Retina (tissue), 1 donor: ENCODE data around the gene RHD.
"Not testable (repeated sequence)": the region's sequence is repeated elsewhere in the genome, so short reads cannot be mapped to it uniquely, and the experiment has no call there.

Source experiments
- DNase-seq: peaks from one replicate; pipeline ENCODE4 v3.0.0-alpha.2; 2016

RHD gene

DNA sequence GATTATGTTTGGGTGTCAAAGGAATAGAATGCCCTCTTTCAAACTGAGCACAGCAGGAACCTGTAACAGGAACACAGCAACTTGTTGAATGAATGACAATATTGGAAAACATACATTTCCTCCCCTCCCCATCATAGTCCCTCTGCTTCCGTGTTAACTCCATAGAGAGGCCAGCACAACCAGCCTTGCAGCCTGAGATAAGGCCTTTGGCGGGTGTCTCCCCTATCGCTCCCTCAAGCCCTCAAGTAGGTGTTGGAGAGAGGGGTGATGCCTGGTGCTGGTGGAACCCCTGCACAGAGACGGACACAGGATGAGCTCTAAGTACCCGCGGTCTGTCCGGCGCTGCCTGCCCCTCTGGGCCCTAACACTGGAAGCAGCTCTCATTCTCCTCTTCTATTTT is at the start of gene RHD:
Gene RHD (plus strand): TSS at position 272 of the 400 bp plus-strand sequence. CDS start 39 bp downstream, at position 311.
- DNase-seq: not testable (repeated sequence)

DNA sequence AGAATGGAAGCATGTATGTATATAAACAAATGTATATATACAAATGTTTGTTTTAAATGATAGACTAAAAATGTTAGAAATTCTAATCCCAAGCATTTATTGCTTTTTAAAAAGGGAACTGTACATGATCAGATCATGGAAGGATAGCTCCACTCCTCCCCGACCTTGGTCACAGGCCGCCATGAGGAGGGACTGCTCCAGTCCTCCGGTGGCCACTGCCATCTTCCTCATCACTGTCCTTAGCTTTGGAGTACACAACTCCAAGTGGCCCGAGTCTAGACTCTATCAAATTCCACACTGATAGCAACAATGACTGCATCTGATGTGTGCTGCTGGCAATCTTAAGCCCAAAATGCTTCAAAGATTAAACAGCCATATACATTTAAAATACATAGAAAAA is 49.7 kb upstream of the RHD start:
- no peak for DNase-seq

DNA sequence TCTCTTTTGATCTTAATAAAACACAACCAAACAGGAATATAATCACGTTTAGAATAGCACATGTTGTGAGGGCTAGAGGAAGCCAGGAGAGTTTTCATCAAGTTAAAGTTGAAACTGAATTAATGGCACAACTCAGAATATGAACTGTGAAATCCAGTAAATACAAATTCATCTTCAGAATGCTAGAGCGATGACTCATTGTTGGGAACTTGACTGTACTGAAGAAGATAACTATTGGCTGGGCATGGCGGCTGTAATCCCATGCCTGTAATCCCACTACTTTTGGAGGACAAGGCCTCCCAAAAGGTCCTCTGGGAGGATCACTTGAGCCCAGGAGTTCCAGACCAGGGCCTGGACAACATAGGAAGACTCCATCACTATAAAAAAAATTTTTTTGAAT is 48.8 kb upstream of the RHD start:
- DNase-seq: no peak

DNA sequence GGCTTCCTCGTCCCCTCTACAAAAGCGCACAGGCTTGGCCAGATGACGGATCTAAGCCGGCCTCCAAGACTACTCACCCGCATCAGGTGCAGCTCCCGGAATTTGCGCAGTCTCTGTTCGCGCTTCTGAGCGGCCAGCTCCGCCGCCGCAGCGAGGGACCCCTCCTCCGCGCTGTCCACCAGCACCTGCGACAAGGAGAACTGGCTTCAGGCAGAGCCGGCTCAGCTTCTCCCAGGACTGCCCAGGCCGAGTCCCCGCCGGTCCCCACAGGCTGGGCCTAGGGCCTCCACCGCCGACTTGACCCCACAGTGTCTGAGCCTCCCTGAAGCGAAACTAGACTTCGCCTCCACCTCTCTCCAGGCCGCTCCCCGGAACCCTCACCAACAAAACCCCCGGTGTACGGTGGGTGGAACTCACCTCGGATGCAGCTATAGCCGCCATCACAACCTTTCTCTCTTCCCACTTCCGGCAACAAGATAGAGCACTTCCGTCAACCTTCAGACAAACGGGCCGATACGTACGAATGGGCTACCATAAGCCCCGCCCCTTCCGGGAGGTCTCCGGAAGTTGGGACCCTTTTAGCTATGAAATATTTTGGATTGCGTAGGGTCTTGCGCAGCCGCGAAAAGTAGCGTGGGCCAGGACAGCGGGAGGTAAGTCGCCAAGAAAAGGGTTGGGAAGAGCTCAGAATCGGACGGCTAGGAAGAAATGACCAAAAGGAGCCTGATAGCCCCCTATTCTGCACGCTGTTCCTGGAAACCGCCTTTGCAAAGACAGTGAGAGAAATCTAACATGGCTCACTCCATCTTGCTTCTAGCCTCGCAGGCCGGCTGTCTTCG is 40.1 kb upstream of the RHD start, which contains the start of gene SYF2:
Gene SYF2 (minus strand): TSS at position 476 of the 839 bp plus-strand sequence. CDS start 35 bp downstream, at position 441.
- DNase-seq: peak; percentile 95

DNA sequence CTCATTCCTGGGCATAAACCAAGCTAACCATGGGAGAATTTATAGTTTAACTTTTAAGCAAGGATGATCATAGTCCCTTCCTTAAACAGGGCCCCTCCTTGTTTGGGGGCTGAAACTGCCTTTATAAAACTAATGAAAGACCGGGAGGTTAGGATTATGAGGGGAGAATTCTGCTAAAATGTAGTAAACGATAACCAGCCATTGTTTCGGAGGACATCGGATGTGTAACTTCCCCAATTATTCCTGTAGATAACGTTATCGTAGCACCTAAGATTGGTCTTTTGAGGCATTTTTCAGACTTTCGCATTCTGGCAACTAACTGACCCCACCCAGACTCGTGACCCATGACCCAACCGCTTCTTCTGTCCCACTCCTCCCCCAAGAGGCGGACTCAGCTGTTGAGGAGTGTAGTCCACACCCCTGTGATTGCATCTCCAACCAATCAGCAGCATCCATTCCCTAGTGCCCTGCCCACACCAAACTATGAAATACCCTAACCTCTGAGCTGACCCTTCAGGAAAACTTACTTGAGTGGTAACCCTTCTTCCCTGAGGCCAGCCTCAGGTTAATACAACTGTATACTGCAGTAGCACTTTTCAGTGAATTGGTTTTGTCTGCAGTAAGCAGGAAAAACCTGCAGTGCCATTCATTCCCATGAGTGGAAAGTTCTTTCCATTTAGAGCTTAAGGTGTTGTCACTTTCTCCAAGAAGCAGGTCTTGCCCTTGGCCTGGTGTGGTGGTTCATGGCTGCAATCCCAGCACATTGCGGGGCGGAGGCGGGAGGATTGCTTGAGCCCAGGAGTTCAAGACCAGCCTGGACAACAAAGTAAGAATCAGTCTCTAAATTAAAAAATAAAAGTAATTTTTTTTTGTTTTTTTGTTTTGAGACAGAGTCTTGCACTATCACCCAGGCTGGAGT is 39.2 kb upstream of the RHD start:
- no peak for DNase-seq

DNA sequence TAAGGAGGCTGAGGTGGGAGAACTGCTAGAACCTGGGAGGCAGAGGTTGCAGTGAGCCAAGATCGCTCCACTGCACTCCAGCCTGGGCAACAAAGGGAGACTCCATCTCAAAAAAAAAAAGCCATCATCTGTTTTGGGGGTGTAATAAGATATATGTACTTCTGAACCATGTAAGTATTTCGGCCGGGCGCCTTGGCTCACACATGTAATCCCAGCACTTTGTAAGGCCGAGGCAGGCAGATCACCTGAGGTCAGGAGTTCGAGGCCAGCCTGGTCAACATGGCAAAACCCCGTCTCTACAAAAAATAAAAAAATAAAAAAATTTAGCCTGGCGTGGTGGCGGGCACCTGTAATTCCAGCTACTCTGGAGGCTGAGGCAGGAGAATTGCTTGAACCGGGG is 36.9 kb upstream of the RHD start:
- not testable (repeated sequence) for DNase-seq

DNA sequence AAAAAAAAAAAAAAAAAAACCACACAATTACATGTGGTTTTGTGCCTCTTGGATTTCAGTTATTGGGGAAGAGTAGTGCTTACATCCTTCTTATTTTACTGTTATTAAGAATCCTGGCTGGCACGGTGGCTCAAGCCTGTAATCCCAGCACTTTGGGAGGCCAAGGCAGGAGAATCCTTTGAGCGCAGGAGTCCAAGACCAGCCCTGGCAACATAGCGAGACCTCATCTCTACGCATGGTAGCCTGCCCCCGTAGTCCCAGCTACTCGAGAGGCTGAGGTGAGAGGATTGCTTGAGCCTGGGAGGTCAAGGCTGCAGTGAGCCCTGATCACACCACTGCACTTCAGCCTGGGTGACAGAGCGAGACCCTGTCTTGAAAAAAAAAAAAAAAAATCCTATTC is 36.0 kb upstream of the RHD start:
- not testable (repeated sequence) for DNase-seq

DNA sequence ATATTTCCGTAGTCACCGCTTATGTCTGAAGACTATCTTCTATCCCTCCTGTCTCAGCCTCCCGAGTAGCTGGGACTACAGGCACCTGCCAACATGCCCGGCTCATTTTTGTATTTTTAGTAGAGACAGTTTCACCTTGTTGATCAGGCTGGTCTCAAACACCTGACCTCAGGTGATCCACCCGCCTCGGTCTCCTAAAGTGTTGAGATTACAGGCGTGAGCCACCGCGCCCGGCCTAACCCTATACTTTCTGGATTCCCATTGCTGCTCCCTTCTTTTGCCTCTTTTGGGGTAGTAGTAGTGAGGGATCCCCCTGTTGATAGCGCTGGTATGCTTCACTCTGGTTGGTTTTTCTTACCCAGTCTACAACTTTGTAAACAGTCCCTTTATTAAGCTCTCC is 34.3 kb upstream of the RHD start:
- DNase-seq: no peak

DNA sequence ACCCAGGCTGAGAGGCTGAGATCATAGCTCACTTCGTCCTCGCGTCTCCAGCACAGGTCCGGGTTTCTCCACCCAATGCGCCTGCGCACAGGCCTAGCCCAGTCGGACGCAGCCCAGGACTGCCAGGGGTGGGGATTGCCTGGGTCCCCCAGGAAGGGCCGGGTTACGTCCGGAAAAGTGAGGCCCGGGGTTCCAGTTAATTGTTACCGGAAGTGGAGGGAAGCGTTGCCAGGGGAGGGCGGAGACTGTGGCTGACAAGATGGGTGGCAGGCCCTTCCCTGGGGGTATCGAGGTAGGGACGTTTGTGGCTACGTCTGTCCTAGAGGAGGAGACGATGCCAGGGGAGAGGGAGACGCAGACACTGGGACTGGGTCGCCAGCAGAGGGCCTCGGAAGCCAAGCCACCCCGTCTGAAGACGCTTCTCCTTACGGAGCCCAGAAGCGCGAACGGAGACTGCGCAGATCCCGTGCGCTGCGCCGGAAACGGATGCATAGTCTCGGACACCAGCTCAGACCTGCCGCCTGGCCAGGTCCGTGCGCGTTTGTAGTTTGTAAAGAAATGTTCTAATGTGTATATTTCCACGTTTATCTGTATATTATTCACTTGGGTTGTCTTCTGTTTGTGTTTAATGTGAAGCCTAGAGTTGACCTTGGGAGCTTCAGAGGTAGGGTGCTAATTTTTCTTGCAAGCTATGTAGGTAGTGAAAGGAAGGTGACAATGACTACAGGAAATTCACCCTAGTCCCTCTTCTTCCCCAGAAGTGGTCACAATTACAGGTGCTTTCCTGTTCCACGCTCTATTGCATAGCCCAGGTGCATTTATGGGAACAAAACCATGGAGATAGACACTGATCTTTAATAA is 32.4 kb upstream of the RHD start:
- DNase-seq: peak; percentile 94

DNA sequence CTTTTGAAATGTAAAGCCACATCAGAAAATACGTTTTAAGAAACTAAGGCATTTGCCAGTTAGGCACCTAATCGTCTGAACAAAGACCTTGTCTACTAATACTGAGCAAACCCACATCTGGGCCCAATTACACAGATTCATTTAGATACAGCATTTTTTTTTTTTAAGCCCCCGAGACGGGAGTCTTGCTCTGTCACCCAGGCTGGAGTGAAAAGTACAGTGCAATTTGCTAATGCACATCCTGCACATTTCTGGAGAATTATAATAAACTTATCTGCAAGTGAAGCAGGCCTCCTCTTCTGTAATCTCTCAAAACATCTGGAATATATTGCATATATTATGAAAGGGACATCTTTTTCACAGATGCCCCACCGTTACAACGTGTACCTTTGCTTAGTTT is 28.4 kb upstream of the RHD start:
- no peak for DNase-seq

DNA sequence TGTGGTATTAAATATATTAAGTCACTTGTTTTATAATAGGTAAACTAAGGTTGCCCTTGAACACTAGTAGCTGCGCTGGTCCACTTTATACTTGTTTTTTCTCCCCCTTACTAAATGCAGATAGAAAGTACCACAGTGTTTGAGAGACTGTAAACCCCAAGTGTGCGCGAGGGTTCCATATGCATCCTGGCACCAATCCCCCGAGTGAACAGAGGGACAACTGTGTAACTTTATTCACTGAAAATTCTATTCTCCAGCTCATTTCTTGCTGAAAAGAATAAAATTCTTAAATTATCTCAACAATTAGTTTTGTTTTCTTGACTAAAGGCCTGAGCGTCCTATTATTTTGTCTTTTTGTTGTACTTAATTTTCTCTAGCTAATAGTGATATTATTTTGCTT is 26.9 kb upstream of the RHD start:
- DNase-seq: no peak

DNA sequence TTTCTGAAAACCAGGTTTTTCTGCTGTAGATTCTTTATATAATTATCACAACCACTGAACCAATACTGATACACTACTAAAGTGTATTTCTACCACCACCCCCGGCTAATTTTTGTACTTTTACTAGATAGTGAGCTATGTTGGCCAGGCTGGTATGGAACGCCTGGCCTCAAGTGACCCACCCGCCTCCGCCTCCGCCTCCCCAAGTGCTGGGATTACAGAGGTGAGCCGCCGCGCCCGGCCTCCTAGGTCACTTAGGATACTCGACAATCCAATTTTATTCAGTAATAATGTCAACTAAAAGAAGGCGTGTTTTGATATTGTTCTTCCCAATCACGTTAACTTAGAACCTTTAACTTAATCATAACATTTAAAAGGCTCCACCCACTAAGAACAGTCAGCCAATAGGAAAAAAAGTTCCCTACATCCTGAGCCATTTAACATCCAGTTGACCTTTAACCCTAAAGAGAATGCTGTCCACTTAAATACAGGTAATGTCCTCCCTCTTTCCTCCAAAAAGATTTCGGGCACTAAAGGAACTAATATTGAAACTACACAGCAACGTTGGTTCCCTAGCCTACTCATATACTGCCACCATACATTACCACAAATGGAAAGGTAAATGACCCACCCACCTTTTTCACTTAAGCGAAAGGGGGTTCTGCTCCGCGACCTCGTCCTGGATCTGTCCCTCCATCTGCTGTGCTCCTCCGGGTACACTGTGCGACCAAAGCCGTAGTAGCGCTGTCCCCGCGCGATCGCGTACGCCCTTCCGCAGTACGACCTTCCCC is 26.3 kb upstream of the RHD start:
- DNase-seq: peak; percentile 9

DNA sequence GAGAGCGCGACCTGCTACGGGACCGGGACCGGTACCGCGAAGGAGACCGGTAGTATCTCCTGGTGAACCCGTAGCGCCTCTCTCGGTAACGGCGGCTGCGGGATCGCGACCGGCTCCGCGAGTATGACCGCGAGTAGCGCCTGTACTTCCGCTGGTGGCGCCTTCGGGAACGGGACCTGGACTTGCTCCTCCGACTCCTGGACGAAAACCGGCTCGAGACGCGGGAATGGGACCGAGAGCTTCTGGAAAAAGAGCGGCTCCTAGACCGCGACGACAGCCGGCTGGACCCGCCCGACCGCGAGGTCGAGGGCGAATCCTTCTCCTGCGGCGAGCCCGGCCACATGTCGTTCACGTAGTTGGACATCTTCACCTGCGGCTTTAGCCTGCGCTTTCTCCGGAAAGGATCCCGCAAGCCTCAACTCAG is 25.7 kb upstream of the RHD start:
- no peak for DNase-seq

DNA sequence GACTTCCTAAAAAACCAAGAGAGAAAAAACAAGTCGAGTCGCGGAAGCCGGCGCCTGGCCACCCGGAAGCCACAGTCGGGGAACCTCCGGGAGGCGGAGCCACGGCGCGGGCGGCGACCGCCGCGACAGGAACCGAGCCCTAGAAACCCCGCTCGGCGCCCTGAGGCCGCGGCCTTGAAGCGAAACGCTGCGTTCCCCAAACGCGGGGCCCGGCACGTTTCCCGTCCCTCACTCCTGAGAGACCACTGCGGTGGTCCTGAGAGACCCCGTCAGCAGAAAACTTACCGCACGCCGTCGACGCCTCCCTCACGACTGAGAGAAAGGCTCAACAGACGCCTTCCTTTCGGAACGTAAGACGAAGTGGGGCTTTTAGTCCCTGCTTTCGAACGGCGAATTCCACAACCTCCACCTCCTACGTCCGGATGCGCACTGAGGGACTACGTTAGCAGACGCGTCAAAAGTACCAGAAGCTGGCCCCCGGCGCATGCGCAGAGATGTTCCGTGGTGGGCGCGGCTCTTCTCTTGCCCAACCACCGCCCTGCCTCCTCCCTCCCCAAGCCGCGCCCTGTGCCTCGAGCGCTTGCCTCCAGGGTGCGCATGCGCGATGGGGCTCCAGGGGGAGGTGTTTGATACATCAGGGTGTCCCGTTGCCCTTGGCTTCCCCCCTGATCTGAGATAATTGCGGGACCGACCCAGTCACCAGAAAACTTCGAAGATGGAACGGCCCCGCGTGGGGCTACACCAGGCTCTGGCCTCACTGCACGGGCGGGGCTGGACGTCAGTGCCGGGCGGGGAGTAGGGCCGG is 25.1 kb upstream of the RHD start, which contains the start of gene RSRP1:
Gene RSRP1 (minus strand): TSS at position 431 of the 805 bp plus-strand sequence. CDS start 491 bp downstream, outside the sequence.
- peak; percentile 99 for DNase-seq

DNA sequence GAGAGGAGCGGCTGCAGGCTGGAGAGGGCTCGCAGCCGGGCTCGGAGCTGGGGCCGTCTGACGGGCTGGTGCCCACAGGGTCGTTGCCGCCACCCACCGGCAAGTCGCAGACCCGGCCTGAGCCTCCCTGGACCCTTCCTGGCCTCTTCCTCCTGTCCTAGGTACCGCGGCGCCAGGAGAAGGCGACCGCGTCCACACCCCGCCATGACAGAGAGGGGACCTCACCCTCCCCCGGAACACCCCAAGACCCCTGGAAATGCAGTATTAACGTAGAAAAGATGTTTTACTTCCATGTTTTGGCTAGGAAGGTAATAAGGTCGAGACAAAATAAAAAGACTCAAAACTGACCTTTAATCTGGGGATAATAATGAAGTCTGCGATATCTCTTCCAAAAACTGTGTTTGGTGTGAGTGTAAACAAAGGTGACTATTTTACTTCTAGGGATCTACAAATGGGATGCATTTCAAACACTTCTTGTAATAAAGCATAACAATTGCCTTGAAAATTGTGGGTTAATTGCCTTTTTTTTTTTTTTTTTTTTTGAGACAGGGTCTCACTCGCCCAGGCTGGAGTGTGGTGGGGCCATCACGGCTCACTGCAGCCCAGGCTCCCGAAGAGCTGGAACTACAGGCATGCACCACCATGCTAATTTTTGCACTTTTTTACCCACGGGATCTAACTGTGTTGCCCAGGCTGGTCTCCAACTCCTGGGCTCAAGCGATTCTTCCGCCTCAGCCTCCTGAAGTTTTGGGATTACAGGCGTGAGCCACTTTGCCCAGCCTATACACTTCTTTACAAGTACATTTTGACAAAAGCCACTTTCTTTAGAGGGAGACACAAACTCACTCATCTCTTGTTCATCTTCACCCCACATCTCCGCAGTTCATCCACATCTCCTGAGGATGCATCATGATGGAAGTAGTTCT is 24.2 kb upstream of the RHD start:
- no peak for DNase-seq

DNA sequence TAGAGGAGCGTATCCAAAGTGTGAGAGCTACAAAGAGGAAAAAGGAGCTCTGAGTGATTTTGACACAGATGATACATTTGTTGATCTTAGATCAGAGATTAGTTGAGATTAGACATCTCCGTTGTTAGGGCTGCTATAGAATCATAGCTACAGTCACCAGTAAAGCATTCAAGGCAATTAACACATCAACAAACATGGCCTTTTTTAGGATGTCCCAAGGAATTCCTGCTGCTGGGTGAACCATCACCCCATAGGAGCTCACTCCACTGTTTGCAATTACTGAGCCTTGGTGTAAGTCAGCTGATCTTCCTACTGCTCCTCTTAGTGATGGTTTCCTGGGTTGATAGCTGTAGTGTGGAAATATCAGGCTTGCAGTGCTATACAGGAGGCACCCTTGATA is 18.4 kb upstream of the RHD start:
- no peak for DNase-seq

DNA sequence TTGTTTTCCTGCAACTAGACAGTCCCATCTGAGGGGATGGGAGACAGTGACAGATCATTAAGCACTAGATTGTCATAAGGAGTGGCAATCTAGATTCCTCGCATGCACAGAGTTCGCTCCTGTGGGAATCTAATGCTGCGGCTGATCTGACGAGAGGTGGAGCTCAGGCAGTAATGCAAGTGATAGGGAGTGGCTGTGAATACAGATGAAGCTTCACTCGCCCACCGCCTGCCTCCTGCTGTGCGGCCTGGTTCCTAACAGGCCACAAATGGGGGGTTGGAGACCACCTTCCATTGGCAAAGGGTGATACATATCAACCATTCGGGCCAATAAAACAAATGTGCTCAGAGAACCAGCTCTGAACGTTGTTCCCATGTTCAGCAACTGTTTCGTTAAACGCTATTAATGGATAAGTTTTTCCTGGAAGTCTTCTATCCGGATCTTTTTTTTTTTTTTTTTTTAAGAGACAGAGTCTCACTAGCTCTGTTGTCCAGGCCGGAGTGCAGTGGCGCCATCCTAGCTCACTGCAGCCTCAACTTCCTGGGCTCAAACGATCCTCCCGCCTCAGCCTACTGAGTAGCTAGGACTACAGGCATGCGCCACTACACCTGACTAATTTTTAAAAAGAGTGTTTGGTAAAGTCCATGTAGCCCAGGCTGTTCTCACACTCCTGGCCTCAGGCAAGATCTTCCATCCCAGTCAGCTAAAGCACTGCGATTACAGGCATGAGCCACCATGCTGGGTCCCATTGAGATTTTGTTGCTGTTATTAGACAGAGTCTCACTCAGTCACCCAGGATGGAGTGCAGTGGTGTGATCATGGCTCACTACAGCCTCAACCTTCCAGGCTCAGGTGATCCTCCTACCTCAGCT is 16.4 kb upstream of the RHD start:
- peak; percentile 51 for DNase-seq

DNA sequence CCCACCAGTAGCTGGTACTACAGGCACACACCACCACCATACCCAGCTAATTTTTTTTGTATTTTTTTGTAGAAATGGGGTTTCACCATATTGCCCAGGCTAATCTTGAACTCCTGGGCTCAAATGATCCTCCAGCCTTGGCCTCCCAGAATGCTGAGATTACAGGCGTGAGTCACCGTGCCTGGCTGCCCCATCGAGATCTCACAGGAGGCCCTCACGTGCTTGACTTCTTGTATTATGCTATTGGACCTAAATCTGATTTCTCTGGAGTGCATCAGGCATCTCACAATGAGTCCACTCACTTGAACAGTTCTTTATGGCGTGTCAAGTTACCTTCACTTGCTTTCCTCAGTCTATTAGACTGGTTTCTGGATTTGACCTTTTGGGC is 15.7 kb upstream of the RHD start:
- DNase-seq: no peak

DNA sequence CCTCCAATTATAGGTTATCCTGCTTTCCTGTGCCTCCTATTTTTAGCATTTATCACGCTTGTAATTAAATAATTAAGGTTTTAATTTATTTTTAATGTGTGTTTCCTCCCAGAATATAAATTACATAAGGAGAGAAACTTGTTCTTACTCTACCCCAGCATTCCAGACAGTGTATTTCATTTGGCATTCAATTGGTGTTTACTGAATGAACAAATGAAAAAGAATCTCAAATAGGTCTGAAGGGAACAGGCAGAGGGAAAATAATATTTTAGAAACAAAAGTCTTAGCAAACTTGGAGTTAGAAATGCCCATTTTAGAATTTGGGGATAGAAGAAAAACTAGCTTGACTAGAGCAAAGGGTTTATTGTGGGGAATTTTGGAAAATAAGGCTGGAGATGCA is 15.1 kb upstream of the RHD start:
- no peak for DNase-seq
